HG02973 (cell line): Measurements from ENCODE around the gene PDZD2.
"Not testable (repeated sequence)": the region's sequence is repeated elsewhere in the genome, so short reads cannot be mapped to it uniquely, and the experiment has no call there.

Source experiments
- ATAC-seq: cut with Tn5 transposase; IDR thresholded peaks from one replicate; pipeline ENCODE4 v1.9.1; 2021; ENCODE audit warnings: moderate library complexity; ENCODE audit not compliant: unreplicated experiment

The PDZD2 gene

DNA sequence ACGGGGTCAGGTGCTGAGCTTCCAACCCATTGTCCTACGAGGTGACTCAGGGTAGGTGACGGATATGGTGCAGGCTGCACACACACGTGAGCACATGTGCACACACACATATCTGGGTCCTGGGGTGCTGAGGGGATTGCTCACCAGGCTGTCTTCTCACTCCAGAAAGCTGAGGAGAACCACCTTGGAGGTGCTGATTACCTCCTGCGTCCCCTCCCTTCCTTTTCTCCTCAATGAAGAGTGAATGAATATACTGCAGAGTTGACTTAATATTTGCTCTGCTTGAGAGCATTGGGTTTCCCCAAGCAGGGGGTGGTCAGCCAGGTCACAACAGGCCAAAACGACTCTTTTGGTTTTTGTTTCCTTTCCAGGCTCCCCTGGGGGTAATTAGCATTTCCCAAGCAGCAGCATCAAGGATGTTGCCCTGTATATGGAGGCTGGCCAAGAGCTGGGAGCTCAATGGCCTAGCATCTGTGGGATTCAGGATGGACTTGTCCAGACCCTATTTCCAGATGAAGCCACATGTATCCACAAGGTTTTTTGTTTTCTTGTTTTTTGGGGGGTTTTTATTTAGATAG is 49.7 kb downstream of the PDZD2 start:
- ATAC-seq, result no peak

DNA sequence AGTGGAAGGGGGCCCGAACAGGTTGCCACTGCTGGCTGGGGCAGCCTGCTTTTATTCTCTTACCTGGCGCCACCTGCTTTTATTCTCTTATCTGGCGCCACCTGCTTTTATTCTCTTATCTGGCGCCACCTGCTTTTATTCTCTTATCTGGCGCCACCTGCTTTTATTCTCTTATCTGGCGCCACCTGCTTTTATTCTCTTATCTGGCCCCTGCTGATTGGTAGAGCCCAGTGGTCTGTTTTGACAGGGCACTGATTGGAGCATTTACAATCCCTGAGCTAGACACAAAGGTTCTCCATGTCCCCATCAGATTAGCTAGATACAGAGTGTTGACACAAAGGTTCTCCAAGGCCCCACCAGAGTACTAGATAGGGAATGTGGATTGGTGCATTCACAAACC is 52.5 kb downstream of the PDZD2 start:
- not testable (repeated sequence) for ATAC-seq

DNA sequence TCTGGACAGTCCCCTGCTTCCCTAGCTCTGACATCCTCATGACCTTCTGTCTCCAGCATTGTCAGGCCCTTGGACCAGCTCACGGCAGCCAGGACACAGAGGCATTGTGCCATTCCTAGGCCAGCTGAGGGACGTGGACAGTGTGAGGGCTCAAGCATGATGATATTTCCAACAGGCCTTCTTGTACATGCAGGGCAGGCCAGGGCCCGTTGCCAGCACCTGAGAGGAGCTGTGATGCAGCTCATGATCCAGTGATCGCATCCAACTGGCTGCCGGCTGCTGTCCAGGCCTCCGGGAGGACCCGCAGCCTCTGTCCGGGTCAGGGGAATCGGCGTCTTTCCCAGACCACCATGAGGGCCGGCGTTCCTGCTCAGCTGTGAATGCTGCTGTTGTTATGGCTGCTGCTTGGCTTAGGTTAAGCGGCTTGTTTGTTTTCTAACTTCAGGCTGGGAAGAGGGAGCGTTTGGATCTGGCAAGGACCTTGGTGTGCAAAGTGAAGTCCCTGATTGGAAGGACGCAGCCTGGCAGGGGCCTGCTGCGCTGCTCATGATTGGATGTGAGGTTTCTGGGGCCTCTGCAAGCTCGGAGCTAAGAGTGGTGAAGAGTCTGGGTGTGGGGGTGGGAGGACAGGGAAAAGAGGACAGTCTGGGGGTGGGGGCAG is 53.8 kb downstream of the PDZD2 start:
- ATAC-seq, result no peak

GRCh38 chr5:31698673-31699072 is 59.7 kb downstream of the PDZD2 start:
- no peak for ATAC-seq

GRCh38 chr5:31701642-31702299 is 62.8 kb downstream of the PDZD2 start:
- ATAC-seq, result no peak

DNA sequence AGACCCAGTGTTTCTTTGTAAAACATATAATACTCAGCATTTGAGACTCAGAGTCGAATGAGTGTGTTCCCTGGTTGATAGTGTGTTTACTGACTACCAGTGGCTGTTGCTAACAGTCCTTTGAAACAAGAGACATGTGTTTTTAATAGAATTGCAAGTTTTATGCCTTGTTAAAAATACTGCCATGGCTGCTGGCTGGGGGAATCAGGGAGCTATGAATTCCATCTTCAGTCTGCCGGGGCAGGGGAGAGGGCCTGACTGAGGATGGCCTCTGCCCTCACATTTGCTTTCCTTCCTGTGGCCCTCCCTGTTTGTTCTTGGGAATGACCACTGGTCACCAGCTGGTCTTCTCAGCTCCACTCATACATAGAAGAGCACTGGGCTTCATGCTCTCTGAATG is 63.8 kb downstream of the PDZD2 start:
- ATAC-seq, result no peak

DNA sequence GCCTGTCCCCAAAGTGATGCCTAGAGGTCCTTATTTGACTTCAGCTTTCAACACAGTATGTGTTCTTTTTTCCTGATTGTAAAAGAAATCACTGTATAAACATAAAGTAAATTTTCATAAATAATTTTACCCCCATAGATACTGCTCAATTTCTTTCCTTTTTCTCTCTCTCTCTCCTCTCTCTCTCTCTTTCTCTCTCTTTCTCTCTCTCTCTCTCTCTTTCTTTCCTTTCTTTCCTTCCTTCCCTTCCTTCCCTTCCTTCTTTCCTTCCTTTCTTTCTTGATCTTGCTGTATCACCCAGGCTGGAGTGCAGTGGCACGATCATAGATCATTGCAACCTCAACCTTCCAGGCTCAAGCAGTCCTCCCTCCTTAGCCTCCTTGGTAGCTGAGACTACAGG is 64.8 kb downstream of the PDZD2 start:
- ATAC-seq, result no peak

DNA sequence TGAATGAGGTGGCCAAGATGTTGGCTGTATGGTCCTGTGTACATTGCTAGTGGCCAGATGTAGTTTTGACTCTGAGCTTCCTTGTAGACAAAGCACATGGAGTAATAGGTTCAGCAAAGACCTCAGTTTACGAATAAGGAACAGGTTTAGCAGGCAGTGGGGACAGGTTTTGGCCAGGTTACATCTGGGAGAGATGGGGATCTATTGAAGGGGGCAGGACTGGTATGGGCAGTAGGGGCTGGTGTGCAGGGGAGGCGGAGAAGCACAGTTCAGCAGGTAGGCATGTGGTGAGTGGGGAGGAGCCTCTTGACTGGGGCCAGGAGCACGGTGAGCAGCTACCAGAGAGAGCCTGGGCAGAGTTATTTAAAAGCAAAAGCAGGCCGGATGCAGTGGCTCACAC is 67.3 kb downstream of the PDZD2 start:
- no peak for ATAC-seq

GRCh38 chr5:31707329-31707728 is 68.4 kb downstream of the PDZD2 start:
- ATAC-seq, result no peak

GRCh38 chr5:31708089-31708488 is 69.2 kb downstream of the PDZD2 start:
- no peak for ATAC-seq

- ATAC-seq, result no peak
Observed at GRCh38 chr5:31711363-31711762, 72.4 kb downstream of the PDZD2 start.

GRCh38 chr5:31711935-31712592 is 73.1 kb downstream of the PDZD2 start:
- no peak for ATAC-seq

GRCh38 chr5:31717561-31717960 is 78.6 kb downstream of the PDZD2 start:
- ATAC-seq, result no peak

DNA sequence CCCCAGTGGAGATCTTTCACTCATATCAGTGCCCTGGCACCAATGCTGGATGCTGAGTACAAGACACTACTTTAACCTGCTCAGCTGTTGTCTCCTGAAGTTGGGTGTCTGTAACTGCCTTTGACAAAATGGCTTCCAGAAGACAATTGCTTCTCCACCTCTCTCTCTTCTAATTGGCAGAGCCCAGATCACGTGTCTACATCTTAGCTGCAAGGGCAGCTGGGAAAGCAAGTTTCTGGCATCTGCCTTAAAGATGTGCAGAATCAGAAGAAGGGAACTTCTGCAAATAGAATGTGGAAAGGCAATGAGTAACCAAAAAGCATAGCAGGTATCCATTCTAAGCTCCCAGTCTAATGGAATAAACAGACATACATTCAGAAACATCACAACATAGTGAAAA is 81.1 kb downstream of the PDZD2 start:
- no peak for ATAC-seq

DNA sequence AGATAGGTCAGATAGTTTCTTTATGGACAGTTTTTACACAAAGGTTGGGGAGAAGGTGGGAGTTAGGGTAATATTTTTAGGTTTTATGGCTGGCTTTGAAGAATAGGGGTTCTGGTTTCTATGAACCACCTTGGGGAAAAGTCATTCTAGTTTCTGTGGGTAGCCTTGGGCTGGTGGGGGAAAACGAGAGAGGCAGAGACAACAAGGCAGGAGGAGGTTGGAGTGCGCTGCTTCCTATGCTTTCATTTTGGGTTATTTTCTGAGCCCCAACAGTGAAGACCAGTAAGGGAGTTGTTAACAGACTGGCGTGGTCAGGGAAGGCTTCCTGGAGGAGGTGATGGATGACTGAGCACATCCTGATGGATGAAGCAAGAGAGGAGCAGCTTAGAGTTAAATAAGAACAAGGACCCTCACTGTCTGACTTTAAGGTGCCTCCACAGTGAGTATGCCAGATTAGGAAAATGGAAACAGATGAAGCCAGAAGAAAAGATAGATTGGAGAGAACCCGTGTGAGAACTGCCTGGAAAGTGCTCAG is 81.9 kb downstream of the PDZD2 start:
- ATAC-seq, result no peak

- no peak for ATAC-seq
Observed at GRCh38 chr5:31722111-31722510, 83.2 kb downstream of the PDZD2 start.

GRCh38 chr5:31725996-31726395 is 87.1 kb downstream of the PDZD2 start:
- ATAC-seq, result no peak

- no peak for ATAC-seq
Observed at GRCh38 chr5:31726952-31727351, 88.0 kb downstream of the PDZD2 start.

DNA sequence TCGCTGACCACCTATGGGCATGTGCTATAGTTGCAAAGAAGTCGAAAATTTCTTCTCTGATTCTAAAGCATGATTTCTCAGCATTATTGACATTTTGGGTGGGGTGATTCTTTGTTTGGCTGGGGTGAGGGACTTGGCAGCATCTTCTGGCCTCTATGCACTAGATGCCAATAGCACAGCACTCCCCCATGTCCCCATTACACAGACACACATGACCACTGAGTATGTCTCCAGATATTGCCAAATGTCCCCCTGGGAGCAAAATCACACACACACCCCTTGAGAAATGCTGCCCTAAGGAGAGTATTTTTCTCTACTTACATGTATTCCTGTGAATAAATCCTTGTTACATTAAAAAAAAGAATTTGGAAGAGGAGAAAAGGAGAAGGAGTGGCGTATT is 89.1 kb downstream of the PDZD2 start:
- no peak for ATAC-seq

DNA sequence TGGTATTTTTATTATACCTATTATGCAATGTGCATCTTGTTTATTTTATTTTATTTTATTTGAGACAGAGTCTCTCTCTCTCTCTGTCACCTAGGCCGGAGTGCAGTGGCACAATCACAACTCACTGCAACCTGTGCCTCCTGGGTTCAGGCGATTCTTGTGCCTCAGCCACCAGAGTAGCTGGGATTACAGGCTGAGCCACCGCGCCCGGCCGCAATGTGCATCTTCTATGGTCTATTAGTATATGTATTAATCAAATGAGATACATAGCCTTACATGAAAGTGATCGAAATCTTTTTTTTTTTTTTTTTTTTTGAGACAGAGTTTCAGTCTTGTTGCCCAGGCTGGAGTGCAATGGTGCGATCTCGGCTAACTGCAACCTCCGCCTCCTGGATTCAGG is 89.9 kb downstream of the PDZD2 start:
- not testable (repeated sequence) for ATAC-seq

- no peak for ATAC-seq
Observed at GRCh38 chr5:31730139-31730538, 91.2 kb downstream of the PDZD2 start.

DNA sequence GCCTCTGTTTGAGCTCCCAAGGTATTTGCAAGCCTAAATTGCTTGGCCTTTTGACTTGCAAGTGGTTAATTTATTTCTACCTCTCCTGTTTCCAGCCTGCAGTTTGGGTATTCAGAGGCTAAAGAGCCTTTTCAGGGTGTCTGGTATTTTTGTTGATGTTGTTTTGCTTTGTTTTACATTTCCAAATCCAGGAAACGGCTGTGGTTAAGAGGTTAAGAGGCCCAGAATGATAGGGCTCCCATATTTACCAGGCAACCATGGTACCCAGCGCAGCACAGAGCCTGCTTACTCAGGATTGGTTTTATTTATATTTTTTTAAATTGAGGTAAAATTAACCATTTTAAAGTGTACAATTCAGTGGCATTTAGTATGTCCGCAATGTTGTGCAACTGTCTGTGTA is 92.1 kb downstream of the PDZD2 start:
- ATAC-seq, result no peak
